ENCODE results near the gene CDCA5.

Gene CDCA5

GRCh38 chr11:65069217-65069616 is 14.6 kb downstream of the CDCA5 start:
- in situ Hi-C loops (cut with MboI; ENCODE audit: low pct_unique_long_range_greater_than_20kb, low sequenced_read_pairs, unreplicated experiment): no loop called here
- no peak for DNase-seq (ENCODE audit: low spot score)
- no peak for TF ChIP-seq CTCF (IDR thresholded peaks at IDR 0.05; ENCODE audit: extremely low read depth, insufficient read depth, missing control alignments)

- no peak for DNase-seq (ENCODE audit: low spot score)
- in situ Hi-C loops (cut with MboI; ENCODE audit: low pct_unique_long_range_greater_than_20kb, low sequenced_read_pairs, unreplicated experiment): no loop called here
- no peak for TF ChIP-seq CTCF (IDR thresholded peaks at IDR 0.05; ENCODE audit: extremely low read depth, insufficient read depth, missing control alignments)
These were observed 16.4 kb downstream of the CDCA5 start for GRCh38 chr11:65067446-65067845.

- in situ Hi-C loops (cut with MboI; ENCODE audit: low pct_unique_long_range_greater_than_20kb, low sequenced_read_pairs, unreplicated experiment): no loop called here
- no peak for DNase-seq (ENCODE audit: low spot score)
- TF ChIP-seq CTCF (IDR thresholded peaks at IDR 0.05; ENCODE audit: extremely low read depth, insufficient read depth, missing control alignments): no peak
These were observed 17.0 kb downstream of the CDCA5 start for GRCh38 chr11:65066805-65067291.

GRCh38 chr11:65066315-65066714 is 17.5 kb downstream of the CDCA5 start:
- TF ChIP-seq CTCF (IDR thresholded peaks at IDR 0.05; ENCODE audit: extremely low read depth, insufficient read depth, missing control alignments): no peak

GRCh38 chr11:65065851-65066250 is 18.0 kb downstream of the CDCA5 start:
- DNase-seq (ENCODE audit: low spot score): no peak

More at GRCh38 chr11:65066315-65066714, 17.5 kb downstream of the CDCA5 start:
- DNase-seq (ENCODE audit: low spot score): no peak
- in situ Hi-C loops (cut with MboI; ENCODE audit: low pct_unique_long_range_greater_than_20kb, low sequenced_read_pairs, unreplicated experiment): no loop called here

GRCh38 chr11:65064847-65065240 is 19.0 kb downstream of the CDCA5 start:
- TF ChIP-seq CTCF (IDR thresholded peaks at IDR 0.05; ENCODE audit: extremely low read depth, insufficient read depth, missing control alignments): no peak

More at GRCh38 chr11:65065851-65066250, 18.0 kb downstream of the CDCA5 start:
- in situ Hi-C loops (cut with MboI; ENCODE audit: low pct_unique_long_range_greater_than_20kb, low sequenced_read_pairs, unreplicated experiment): no loop called here
- no peak for TF ChIP-seq CTCF (IDR thresholded peaks at IDR 0.05; ENCODE audit: extremely low read depth, insufficient read depth, missing control alignments)

GRCh38 chr11:65063532-65063931 is 20.3 kb downstream of the CDCA5 start:
- TF ChIP-seq CTCF (IDR thresholded peaks at IDR 0.05; ENCODE audit: extremely low read depth, insufficient read depth, missing control alignments): no peak
- in situ Hi-C loops (cut with MboI; ENCODE audit: low pct_unique_long_range_greater_than_20kb, low sequenced_read_pairs, unreplicated experiment): no loop called here
- no peak for DNase-seq (ENCODE audit: low spot score)

More at GRCh38 chr11:65064847-65065240, 19.0 kb downstream of the CDCA5 start:
- in situ Hi-C loops (cut with MboI; ENCODE audit: low pct_unique_long_range_greater_than_20kb, low sequenced_read_pairs, unreplicated experiment): no loop called here
- DNase-seq (ENCODE audit: low spot score): no peak
